ENCODE measurements around the gene HNRNPD.
A peak's percentile ranks its signal among the peaks of the same experiment; 100 is the strongest.

Gene HNRNPD

DNA sequence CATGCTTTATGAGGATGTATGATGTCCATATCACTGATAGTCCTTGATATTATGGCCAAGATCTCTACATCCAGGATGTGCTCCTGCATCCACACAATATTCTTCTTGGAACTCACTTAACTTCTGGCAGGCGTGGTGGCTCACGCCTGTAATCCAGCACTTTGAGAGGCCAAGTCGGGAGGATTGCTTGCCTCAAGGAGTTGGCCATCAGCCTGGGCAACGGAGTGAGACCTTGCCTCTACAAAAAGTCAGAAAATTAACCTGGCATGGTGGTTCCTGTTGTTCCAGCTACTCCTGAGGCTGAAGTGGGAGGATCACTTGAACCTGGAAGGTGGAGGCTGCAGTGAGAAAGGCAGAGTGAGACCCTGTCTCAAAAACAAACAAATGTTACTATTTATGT, 2.3 kb upstream of the HNRNPD start (continued):
- TF ChIP-seq, protein P1, sequence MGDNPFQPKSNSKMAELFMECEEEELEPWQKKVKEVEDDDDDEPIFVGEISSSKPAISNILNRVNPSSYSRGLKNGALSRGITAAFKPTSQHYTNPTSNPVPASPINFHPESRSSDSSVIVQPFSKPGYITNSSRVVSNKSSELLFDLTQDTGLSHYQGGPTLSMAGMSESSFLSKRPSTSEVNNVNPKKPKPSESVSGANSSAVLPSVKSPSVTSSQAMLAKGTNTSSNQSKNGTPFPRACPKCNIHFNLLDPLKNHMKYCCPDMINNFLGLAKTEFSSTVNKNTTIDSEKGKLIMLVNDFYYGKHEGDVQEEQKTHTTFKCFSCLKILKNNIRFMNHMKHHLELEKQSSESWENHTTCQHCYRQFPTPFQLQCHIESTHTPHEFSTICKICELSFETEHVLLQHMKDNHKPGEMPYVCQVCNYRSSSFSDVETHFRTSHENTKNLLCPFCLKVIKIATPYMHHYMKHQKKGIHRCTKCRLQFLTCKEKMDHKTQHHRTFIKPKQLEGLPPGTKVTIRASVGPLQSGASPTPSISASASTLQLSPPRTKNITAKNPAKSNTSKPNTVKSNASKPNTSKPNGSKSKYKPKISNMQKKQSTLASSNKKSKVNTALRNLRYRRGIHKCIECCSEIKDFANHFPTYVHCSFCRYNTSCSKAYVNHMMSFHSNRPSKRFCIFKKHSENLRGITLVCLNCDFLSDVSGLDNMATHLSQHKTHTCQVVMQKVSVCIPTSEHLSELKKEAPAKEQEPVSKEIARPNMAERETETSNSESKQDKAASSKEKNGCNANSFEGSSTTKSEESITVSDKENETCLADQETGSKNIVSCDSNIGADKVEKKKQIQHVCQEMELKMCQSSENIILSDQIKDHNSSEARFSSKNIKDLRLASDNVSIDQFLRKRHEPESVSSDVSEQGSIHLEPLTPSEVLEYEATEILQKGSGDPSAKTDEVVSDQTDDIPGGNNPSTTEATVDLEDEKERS (tag by site-specific recombination; IDR thresholded peaks at IDR 0.05), result no peak
- no peak for TF ChIP-seq ZNF175 (tag by site-specific recombination; IDR thresholded peaks at IDR 0.05)
- TF ChIP-seq, protein P2, sequence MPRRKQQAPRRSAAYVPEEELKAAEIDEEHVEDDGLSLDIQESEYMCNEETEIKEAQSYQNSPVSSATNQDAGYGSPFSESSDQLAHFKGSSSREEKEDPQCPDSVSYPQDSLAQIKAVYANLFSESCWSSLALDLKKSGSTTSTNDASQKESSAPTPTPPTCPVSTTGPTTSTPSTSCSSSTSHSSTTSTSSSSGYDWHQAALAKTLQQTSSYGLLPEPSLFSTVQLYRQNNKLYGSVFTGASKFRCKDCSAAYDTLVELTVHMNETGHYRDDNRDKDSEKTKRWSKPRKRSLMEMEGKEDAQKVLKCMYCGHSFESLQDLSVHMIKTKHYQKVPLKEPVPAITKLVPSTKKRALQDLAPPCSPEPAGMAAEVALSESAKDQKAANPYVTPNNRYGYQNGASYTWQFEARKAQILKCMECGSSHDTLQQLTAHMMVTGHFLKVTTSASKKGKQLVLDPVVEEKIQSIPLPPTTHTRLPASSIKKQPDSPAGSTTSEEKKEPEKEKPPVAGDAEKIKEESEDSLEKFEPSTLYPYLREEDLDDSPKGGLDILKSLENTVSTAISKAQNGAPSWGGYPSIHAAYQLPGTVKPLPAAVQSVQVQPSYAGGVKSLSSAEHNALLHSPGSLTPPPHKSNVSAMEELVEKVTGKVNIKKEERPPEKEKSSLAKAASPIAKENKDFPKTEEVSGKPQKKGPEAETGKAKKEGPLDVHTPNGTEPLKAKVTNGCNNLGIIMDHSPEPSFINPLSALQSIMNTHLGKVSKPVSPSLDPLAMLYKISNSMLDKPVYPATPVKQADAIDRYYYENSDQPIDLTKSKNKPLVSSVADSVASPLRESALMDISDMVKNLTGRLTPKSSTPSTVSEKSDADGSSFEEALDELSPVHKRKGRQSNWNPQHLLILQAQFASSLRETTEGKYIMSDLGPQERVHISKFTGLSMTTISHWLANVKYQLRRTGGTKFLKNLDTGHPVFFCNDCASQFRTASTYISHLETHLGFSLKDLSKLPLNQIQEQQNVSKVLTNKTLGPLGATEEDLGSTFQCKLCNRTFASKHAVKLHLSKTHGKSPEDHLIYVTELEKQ (tag by site-specific recombination; IDR thresholded peaks at IDR 0.05; ENCODE audit: borderline replicate concordance), result no peak

DNA sequence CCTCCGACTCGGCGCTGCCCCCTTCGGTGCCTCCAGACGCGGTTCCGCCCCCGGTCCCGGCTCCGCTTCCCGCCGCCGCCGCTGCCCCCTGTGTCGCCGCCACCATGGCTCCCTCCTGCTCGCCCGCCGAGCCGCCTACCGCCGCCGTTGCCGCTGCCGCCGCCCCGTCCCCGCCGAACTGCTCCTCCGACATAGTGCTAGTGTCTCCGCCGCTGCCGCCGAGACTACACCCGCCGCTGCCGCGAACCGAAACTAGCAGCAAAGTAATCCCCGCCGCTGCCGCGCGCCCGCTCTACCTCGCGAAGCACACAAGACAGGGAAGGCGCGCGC, 340 bp downstream of the HNRNPD start:
- TF ChIP-seq, protein P3, sequence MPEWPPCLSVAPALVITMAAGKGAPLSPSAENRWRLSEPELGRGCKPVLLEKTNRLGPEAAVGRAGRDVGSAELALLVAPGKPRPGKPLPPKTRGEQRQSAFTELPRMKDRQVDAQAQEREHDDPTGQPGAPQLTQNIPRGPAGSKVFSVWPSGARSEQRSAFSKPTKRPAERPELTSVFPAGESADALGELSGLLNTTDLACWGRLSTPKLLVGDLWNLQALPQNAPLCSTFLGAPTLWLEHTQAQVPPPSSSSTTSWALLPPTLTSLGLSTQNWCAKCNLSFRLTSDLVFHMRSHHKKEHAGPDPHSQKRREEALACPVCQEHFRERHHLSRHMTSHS (tag by site-specific recombination; IDR thresholded peaks at IDR 0.05), result no peak
- 0 out of 2 replicates have a peak, but pooled peaks have one; percentile 21 for TF ChIP-seq ZNF16 (tag by site-specific recombination; IDR thresholded peaks at IDR 0.05; ENCODE audit: low read depth)
- ChIA-PET POLR2A (interaction anchor here (0.6 to 2.9 kb wide), 14 partner anchors 10 to 661 kb away, joined by 3 to 54 read pairs (median 6); partner anchors contain the start of genes COPS4 and HNRNPDL), CTCF (interaction anchor here (1.0 kb wide), 1 partner anchor 61 kb away, joined by 3 read pairs; no protein-coding TSS in a partner anchor)
- H3K4me3 ChIP-seq (ENCODE audit: low read depth, low read length), result peak overlapping the region; percentile 97
- H3K4me1 ChIP-seq (ENCODE audit: control insufficient read depth, insufficient read depth, low read length), result 0 out of 2 replicates have a peak, but pooled peaks cover 2% of the 10 kb centered on the region
- H3K36me3 ChIP-seq (ENCODE audit: control insufficient read depth in 2 of 2, insufficient read depth in 1 of 2, low read length in 2 of 2), result peaks cover 3 to 44% of the 10 kb centered on the region in 2 experiments; a peak in 2 of 3 replicates
- no peaks in the 10 kb centered on the region for H3K9me3 ChIP-seq (ENCODE audit: control insufficient read depth, insufficient read depth, low read depth, low read length)
- peak overlapping the region; percentile 98 for H3K27ac ChIP-seq (ENCODE audit: extremely low read depth, low read depth, low read length)

DNA sequence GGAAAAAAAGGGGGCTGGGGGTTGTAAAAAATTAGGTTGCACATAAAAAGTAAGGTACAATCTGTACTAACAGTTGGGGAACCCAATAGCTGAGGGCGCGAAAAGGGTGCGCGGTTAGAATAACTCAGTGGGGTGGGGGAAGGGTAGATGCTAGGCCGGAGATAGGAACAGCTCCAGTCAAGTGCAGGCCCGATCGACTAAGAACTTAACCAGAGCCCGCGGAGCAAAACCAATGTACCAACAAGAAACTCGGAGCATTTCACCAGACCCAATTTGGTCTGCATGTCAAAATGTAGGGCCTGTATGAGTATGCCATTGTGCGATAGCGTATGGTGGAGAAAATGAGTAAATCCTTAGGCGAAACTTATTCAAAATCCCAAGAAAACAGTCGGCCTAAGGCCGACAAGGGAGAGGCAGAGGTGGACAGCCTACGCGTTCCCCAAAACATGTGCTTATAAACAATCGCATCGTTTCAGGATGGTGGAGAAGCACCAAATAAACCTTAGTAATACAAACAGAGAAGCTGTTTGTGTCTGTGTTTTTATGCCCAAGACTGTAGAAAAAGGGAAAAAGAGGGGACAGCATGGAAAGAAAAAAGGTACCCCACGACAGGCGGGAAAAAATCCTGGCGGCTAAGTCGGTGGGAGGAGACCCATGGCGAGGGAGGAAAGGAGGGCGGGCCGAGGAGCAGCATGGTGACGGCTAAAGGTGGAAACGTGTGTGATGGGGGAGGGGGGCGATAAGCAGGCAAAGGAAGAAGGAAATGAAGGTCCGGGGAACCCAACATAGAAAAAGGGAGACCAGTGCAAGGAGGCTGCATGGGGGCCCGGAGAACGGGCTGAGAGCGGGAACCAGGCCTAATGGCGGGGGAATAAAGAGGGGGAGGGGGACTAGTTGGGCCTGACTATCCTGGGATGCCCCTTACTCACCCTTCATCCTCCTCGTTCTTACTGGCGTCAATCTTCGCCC, 990 bp downstream of the HNRNPD start:
- POLR2A ChIA-PET, result interaction anchor here (1.9 kb wide), 1 partner anchor 57 kb away, joined by 17 read pairs; no protein-coding TSS in a partner anchor
- peaks cover 3 to 51% of the 10 kb centered on the region in 2 experiments; a peak in 2 of 3 replicates for H3K36me3 ChIP-seq (ENCODE audit: control insufficient read depth in 2 of 2, insufficient read depth in 1 of 2, low read length in 2 of 2)
- H3K27ac ChIP-seq (ENCODE audit: extremely low read depth, low read depth, low read length), result peak overlapping the region; percentile 98
- peak overlapping the region; percentile 97 for H3K4me3 ChIP-seq (ENCODE audit: low read depth, low read length)
- no peaks in the 10 kb centered on the region for H3K9me3 ChIP-seq (ENCODE audit: control insufficient read depth, insufficient read depth, low read depth, low read length)
- H3K4me1 ChIP-seq (ENCODE audit: control insufficient read depth, insufficient read depth, low read length), result 0 out of 2 replicates have a peak, but pooled peaks cover 2% of the 10 kb centered on the region
- CTCF ChIA-PET, result interaction anchor here (0.6 to 1.0 kb wide), 4 partner anchors 56 to 428 kb away, joined by 3 to 6 read pairs (median 3); no protein-coding TSS in a partner anchor
- TF ChIP-seq ZFP37 (tag by site-specific recombination; IDR thresholded peaks at IDR 0.05) (no peak), WT1 (tag by site-specific recombination; IDR thresholded peaks at IDR 0.05) (peak; percentile 71), ZNF529 (tag by site-specific recombination; IDR thresholded peaks at IDR 0.05; ENCODE audit: insufficient replicate concordance) (no peak), ZNF624 (tag by site-specific recombination; IDR thresholded peaks at IDR 0.05) (no peak), ZXDB (tag by site-specific recombination; IDR thresholded peaks at IDR 0.05) (peak; percentile 19), ZNF121 (tag by site-specific recombination; IDR thresholded peaks at IDR 0.05) (no peak), ZNF248 (tag by site-specific recombination; IDR thresholded peaks at IDR 0.05) (no peak), ZNF677 (tag by site-specific recombination; IDR thresholded peaks at IDR 0.05) (no peak), ZSCAN23 (tag by site-specific recombination; IDR thresholded peaks at IDR 0.05) (no peak)
- TF ChIP-seq, protein P4, sequence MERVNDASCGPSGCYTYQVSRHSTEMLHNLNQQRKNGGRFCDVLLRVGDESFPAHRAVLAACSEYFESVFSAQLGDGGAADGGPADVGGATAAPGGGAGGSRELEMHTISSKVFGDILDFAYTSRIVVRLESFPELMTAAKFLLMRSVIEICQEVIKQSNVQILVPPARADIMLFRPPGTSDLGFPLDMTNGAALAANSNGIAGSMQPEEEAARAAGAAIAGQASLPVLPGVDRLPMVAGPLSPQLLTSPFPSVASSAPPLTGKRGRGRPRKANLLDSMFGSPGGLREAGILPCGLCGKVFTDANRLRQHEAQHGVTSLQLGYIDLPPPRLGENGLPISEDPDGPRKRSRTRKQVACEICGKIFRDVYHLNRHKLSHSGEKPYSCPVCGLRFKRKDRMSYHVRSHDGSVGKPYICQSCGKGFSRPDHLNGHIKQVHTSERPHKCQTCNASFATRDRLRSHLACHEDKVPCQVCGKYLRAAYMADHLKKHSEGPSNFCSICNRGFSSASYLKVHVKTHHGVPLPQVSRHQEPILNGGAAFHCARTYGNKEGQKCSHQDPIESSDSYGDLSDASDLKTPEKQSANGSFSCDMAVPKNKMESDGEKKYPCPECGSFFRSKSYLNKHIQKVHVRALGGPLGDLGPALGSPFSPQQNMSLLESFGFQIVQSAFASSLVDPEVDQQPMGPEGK (tag by site-specific recombination; IDR thresholded peaks at IDR 0.05), result peak; percentile 91
- TF ChIP-seq, protein P5, sequence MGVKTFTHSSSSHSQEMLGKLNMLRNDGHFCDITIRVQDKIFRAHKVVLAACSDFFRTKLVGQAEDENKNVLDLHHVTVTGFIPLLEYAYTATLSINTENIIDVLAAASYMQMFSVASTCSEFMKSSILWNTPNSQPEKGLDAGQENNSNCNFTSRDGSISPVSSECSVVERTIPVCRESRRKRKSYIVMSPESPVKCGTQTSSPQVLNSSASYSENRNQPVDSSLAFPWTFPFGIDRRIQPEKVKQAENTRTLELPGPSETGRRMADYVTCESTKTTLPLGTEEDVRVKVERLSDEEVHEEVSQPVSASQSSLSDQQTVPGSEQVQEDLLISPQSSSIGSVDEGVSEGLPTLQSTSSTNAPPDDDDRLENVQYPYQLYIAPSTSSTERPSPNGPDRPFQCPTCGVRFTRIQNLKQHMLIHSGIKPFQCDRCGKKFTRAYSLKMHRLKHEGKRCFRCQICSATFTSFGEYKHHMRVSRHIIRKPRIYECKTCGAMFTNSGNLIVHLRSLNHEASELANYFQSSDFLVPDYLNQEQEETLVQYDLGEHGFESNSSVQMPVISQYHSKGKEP (tag by site-specific recombination; IDR thresholded peaks at IDR 0.05), result no peak
- TF ChIP-seq, protein P6, sequence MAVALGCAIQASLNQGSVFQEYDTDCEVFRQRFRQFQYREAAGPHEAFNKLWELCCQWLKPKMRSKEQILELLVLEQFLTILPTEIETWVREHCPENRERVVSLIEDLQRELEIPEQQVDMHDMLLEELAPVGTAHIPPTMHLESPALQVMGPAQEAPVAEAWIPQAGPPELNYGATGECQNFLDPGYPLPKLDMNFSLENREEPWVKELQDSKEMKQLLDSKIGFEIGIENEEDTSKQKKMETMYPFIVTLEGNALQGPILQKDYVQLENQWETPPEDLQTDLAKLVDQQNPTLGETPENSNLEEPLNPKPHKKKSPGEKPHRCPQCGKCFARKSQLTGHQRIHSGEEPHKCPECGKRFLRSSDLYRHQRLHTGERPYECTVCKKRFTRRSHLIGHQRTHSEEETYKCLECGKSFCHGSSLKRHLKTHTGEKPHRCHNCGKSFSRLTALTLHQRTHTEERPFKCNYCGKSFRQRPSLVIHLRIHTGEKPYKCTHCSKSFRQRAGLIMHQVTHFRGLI (tag by site-specific recombination; IDR thresholded peaks at IDR 0.05), result no peak
